Ascending aorta (tissue), 2 donors: ENCODE measurements around the gene FAAP100. TPM values are rescaled to one million over a fixed set of nuclear protein-coding genes. Genes with fewer than 3 reads are reported as not detected.

ENCODE experiments used
- DNase-seq, 2 donors: peaks; one replicate each; pipeline ENCODE4 v3.0.0-alpha.2; 2019; ENCODE audit warnings: low spot score in 2 of 2
- H3K27ac ChIP-seq, 2 donors: fragments of 200-600 bp; sonication (generic); one replicate each; pipeline ENCODE4 v1.5.1; 2016 to 2017; ENCODE audit warnings: mild to moderate bottlenecking in 1 of 2
- H3K27me3 ChIP-seq: fragments of 200-600 bp; sonication (generic); one replicate; pipeline ENCODE4 v1.5.1; 2017
- H3K36me3 ChIP-seq, 2 donors: fragments of 200-600 bp; sonication (generic); one replicate each; pipeline ENCODE4 v1.5.1; 2016
- H3K4me1 ChIP-seq, 2 donors: fragments of 200-600 bp; sonication (generic); one replicate each; pipeline ENCODE4 v1.5.1; 2016 to 2017; ENCODE audit warnings: mild to moderate bottlenecking in 1 of 2
- H3K4me3 ChIP-seq, 2 donors: fragments of 200-600 bp; sonication (generic); one replicate each; pipeline ENCODE4 v1.5.1; 2016 to 2017; ENCODE audit warnings: mild to moderate bottlenecking in 1 of 2
- H3K9me3 ChIP-seq, 2 donors: fragments of 200-600 bp; sonication (generic); one replicate each; pipeline ENCODE4 v1.5.1; 2016
- intact Hi-C: fragments of 100-400 bp; cut with DNase I; formaldehyde crosslinking; loops from one replicate; pipeline ENCODE4 v1.15.1; 2023
- total RNA-seq: library from RNA; depleted of rRNA; stranded (reverse); fragments of >200 nt; gene quantifications from one replicate; pipeline ENCODE4 v1.1.0, GENCODE V29; 2016
- TF ChIP-seq, protein P1 (sequence below), 3 experiments: fragments of 200-600 bp in 2 of 3; fragments of 450-650 bp in 1 of 3; sonication (generic) in 2 of 3; IDR thresholded peaks; one replicate each; pipeline ENCODE4 v1.5.1; 2016 to 2019; ENCODE audit warnings: antibody characterized with exemption in 3 of 3, mild to moderate bottlenecking in 1 of 3, moderate library complexity in 1 of 3

Gene FAAP100
- total RNA-seq, 1 donor from 2014 or later, result 75.6 TPM

DNA sequence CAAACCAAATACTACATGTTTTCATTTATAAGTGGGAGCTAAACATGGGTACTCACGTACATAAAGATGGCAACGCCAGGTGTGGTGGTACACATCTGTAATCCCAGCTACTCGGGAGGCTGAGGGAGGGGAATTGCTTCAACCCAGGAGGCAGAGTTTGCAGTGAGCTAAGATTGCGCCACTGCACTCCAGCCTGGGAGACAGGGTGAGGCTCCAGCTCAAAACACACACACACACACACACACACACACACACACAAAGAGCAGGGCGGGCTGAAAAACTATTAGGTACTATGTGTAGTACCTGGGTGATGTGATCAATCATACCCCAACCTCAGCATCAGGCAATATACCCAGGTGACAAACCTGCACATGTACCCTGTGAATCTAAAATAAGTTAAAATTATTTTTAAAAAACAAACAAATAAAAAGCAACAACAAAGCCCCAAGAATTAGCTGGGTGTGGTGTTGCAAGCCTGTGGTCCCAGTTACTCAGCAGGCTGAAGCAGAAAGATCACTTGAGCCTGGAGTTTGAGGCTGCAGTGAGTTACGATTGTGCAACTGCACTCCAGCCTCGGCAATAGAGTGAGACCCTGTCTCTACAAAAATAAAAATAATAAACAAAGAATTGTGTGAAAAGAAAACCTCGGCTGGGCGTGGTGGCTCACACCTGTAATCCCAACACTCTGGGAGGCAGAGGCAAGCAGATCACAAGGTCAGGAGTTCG, 11.9 kb upstream of the FAAP100 start:
- Histone ChIP-seq H3K36me3 (peaks cover 40 to 62% of the 10 kb centered on the region in 2 donors), H3K4me1 (peaks cover 31 to 51% of the 10 kb centered on the region in 2 donors), H3K27ac (peak overlapping the region; percentile 86 to 93), H3K9me3 (no peaks in the 10 kb centered on the region), H3K4me3 (peak overlapping the region in 1 of 2 donors; percentile 27), H3K27me3 (no peaks in the 10 kb centered on the region)
- intact Hi-C loops, result no loop called here
- TF ChIP-seq, protein P1, sequence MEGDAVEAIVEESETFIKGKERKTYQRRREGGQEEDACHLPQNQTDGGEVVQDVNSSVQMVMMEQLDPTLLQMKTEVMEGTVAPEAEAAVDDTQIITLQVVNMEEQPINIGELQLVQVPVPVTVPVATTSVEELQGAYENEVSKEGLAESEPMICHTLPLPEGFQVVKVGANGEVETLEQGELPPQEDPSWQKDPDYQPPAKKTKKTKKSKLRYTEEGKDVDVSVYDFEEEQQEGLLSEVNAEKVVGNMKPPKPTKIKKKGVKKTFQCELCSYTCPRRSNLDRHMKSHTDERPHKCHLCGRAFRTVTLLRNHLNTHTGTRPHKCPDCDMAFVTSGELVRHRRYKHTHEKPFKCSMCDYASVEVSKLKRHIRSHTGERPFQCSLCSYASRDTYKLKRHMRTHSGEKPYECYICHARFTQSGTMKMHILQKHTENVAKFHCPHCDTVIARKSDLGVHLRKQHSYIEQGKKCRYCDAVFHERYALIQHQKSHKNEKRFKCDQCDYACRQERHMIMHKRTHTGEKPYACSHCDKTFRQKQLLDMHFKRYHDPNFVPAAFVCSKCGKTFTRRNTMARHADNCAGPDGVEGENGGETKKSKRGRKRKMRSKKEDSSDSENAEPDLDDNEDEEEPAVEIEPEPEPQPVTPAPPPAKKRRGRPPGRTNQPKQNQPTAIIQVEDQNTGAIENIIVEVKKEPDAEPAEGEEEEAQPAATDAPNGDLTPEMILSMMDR (IDR thresholded peaks at IDR 0.05), result no peak
- no peak for DNase-seq

DNA sequence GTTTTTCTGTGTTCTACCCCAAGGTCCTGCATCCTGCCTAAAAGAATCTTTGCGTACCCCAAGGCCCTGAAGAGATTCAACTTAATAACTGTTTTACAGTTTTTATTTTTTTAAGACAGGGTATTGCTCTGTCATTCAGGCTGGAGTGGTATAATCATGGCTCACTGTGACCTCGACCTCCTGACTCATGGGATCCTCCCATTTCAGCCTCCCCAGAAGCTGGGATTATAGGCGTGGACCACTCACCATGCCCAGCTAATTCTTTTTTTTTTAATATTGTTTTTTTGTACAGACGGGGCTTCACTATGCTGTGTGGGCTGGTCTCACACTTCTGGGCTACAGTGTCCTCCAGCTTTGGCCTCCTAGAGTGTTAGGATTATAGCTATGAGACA, 9.3 kb upstream of the FAAP100 start:
- Histone ChIP-seq H3K27me3 (no peaks in the 10 kb centered on the region), H3K36me3 (peaks cover 51 to 83% of the 10 kb centered on the region in 2 donors), H3K27ac (peak overlapping the region; percentile 34 to 35), H3K4me3 (no peak overlapping the region), H3K9me3 (no peaks in the 10 kb centered on the region), H3K4me1 (peaks cover 16 to 35% of the 10 kb centered on the region in 2 donors)
- TF ChIP-seq, protein P1 (IDR thresholded peaks at IDR 0.05), result no peak
- DNase-seq, result no peak
- intact Hi-C loops, result no loop called here

DNA sequence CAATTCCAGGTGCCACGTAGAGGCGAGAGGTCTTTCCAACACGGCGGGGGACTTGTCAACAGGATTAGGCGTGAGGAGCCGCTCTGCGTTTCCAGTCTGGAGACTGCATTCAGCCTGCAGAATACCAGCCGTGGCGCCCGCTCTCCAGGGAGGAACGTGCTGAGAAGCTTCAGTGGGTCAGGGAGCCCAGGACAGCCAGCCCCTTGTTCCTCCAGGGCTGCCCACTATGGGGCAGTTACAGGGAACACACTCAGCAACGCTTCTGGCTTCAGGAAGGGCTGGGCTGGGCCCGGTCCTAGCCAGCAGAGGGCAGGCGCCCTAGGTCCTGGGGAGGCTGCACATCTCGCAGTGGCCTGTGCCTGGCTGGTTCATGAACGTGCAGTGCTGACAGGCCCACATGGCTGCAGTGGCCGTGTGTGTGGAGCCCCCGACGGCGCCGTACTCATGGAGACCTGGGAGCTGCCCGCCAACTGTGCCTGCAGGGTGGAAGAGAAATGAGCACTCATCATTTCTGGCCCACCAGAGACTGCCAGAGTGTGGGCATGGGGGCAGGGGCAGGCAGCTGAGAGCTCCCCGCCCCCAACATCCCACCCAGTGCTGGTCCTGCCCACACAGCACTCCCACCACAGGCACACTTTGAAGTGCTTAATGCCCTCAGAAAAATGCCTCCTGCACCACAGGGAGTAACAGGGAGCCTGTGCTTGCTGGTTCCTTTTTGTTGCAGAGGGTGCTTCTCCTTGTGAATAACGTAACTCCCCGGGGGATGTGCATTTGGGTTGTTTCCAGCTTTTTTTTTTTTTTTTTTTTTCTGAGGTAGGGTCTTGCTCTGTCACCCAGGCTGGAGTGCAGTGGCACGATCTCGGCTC, 7.0 kb upstream of the FAAP100 start:
- Histone ChIP-seq H3K4me1 (peaks cover 0 to 20% of the 10 kb centered on the region in 2 donors), H3K4me3 (no peak overlapping the region), H3K27ac (no peak overlapping the region), H3K36me3 (peaks cover 41 to 67% of the 10 kb centered on the region in 2 donors), H3K27me3 (no peaks in the 10 kb centered on the region), H3K9me3 (no peaks in the 10 kb centered on the region)
- no peak for DNase-seq
- TF ChIP-seq, protein P1 (IDR thresholded peaks at IDR 0.05), result peak in 1 of 3 experiments; percentile 28
- intact Hi-C loops, result no loop called here

DNA sequence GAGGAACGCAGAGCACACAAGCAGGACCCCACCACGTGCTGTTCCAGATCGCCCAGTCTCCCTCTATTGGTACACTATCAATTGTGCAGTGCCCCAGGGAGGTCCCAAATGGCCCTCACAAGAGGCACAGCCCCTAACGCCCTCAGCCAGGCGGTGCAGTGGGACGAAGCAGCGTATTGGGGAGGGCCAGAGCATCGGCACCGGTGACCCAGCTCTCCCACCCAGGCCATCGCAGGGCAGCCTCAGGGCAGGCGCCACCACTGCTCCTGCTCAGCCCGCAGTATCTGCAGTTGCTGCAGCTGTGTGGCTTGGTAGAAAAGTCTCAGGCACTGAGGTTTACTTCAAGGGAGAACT, 5.9 kb upstream of the FAAP100 start:
- Histone ChIP-seq H3K4me1 (peaks cover 8 to 23% of the 10 kb centered on the region in 2 donors), H3K9me3 (no peaks in the 10 kb centered on the region), H3K27ac (peak overlapping the region in 1 of 2 donors; percentile 70), H3K36me3 (peaks cover 41 to 59% of the 10 kb centered on the region in 2 donors), H3K4me3 (no peak overlapping the region), H3K27me3 (no peaks in the 10 kb centered on the region)
- intact Hi-C loops, result no loop called here
- DNase-seq, result no peak
- TF ChIP-seq, protein P1 (IDR thresholded peaks at IDR 0.05), result no peak

DNA sequence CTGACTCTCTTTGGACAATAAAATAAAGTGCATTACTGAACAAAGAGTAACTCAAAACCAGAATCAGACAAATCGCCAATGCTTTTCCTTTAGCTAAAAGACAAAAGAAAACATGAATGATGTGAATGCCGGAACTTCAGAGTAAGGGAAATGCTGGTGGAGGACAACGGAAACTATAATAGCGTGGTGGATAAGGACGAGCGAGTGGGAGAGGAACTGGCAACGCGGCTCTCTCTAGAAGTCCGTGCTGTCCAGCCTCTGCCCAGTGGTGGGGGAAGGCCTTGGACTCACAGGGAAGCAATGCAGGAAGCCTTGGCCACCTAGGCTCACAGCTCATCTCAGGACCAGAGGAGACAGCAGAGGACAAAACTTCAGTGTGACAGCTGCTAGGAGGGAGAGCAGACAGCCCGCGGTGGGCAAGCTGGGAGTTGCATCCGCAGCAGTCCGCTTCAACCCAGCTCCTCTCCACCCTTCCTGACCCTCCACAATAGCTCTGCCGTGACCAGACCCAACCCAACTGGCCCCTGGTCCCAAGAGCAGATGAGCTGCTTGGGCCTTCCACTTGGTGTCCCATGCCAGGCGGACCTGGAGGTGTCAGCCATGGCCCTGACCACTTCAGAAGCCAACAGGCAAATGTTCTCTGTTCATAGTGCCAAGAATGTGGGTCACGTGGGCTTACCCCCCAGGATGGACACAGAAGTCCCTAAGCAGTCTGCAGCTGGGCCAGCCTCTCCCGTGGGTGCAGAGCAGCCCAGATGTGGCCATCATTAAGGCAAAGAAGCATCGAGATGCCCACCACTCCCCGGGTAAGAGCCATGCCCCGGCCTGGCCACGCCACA, 5.3 kb upstream of the FAAP100 start:
- Histone ChIP-seq H3K9me3 (no peaks in the 10 kb centered on the region), H3K4me1 (peaks cover 8 to 23% of the 10 kb centered on the region in 2 donors), H3K36me3 (peaks cover 41 to 53% of the 10 kb centered on the region in 2 donors), H3K27ac (peak overlapping the region; percentile 48 to 70), H3K27me3 (no peaks in the 10 kb centered on the region), H3K4me3 (no peak overlapping the region)
- intact Hi-C loops, result no loop called here
- TF ChIP-seq, protein P1 (IDR thresholded peaks at IDR 0.05), result no peak
- no peak for DNase-seq
